D721Med (cell line): ENCODE data around the gene FOXP4.

Experiments
- DNase-seq: peaks from one replicate; pipeline ENCODE4 v3.0.0; 2011; ENCODE audit warnings: low spot score; ENCODE audit not compliant: insufficient read length
- FAIRE-seq: peaks from 2 replicates; lab custom pipeline; 2011; peaks lifted over from hg19 to GRCh38; lab: Jason Lieb, UNC
- CTCF ChIP-seq: IDR thresholded peaks from 2 replicates; pipeline ENCODE4 v1.5.1; 2012; ENCODE audit warnings: mild to moderate bottlenecking, control low read depth; ENCODE audit not compliant: insufficient read depth; ENCODE audit errors: missing control alignments

FOXP4 gene

GRCh38 chr6:41634657-41635056 lies 88.5 kb downstream of the FOXP4 start:
- no peak for TF ChIP-seq CTCF
- DNase-seq (no peak), FAIRE-seq (no peak)

- no peak for DNase-seq
- TF ChIP-seq CTCF: no peak
- no peak for FAIRE-seq
Measured at GRCh38 chr6:41635365-41635764, 89.2 kb downstream of the FOXP4 start.

GRCh38 chr6:41636833-41637193 lies 90.6 kb downstream of the FOXP4 start:
- DNase-seq (no peak), FAIRE-seq (no peak)
- TF ChIP-seq CTCF: no peak

GRCh38 chr6:41637194-41638001 lies 91.2 kb downstream of the FOXP4 start:
- FAIRE-seq: no peak
- no peak for DNase-seq
- no peak for TF ChIP-seq CTCF

GRCh38 chr6:41638002-41638934 lies 92.1 kb downstream of the FOXP4 start, which contains the start of gene MDFI:
MDFI (plus strand) TSS chr6:41638468; CDS start chr6:41638750, 282 bp downstream.
- no peak for TF ChIP-seq CTCF
- no peak for DNase-seq
- FAIRE-seq: no peak

GRCh38 chr6:41638935-41639808 lies 93.0 kb downstream of the FOXP4 start:
- no peak for DNase-seq
- TF ChIP-seq CTCF: no peak
- no peak for FAIRE-seq
